ENCODE data around the gene MYO10. TPM values are rescaled to one million over a fixed set of nuclear protein-coding genes. Genes with fewer than 3 reads are reported as not detected.

The MYO10 gene
- total RNA-seq, 1 donor from 2014 or later: 80.2 TPM

GRCh38 chr5:16902846-16903245, 33.2 kb downstream of the MYO10 start:
- Histone ChIP-seq H3K4me1 (ENCODE audit: insufficient read depth, low read length) (peaks cover 1% of the 10 kb centered on the region), H3K4me3 (ENCODE audit: insufficient read depth, low read depth, low read length) (no peak overlapping the region), H3K27me3 (ENCODE audit: insufficient read depth, low read length) (no peaks in the 10 kb centered on the region), H3K36me3 (ENCODE audit: insufficient read depth, low read length) (peaks cover 3% of the 10 kb centered on the region), H3K27ac (ENCODE audit: low read depth, low read length) (no peak overlapping the region), H2AFZ (ENCODE audit: low read depth, low read length) (no peak overlapping the region), H3K9me3 (ENCODE audit: insufficient read depth, low read depth, low read length) (no peaks in the 10 kb centered on the region), H3K4me2 (ENCODE audit: low read length) (no peak overlapping the region), H3K9ac (ENCODE audit: low read length) (no peak overlapping the region), H3K79me2 (ENCODE audit: insufficient read depth, low read length) (peaks cover 98% of the 10 kb centered on the region), H4K20me1 (ENCODE audit: insufficient read depth, low read length) (peaks cover 91% of the 10 kb centered on the region)
- H3K9me3 Mint-ChIP-seq (ENCODE audit: unreplicated experiment): no peaks in the 10 kb centered on the region
- no peak overlapping the region for H3K4me3 Mint-ChIP-seq (ENCODE audit: unreplicated experiment)
- H3K4me1 Mint-ChIP-seq (ENCODE audit: low read depth, unreplicated experiment): peaks cover 3% of the 10 kb centered on the region
- TF ChIP-seq CTCF (IDR thresholded peaks at IDR 0.05; ENCODE audit: insufficient read depth, low read depth, low read length) (no peak), EZH2 (IDR thresholded peaks at IDR 0.05; ENCODE audit: insufficient read depth, low read length) (no peak)
- FAIRE-seq (no peak), DNase-seq (ENCODE audit: low read depth) (peak; percentile 25)
- H3K27ac Mint-ChIP-seq (ENCODE audit: unreplicated experiment): no peak overlapping the region
- H3K27me3 Mint-ChIP-seq (ENCODE audit: low read depth, unreplicated experiment): no peaks in the 10 kb centered on the region
- H3K36me3 Mint-ChIP-seq (ENCODE audit: low read depth, unreplicated experiment): peaks cover 4% of the 10 kb centered on the region

GRCh38 chr5:16901021-16901644, 35.0 kb downstream of the MYO10 start:
- Histone ChIP-seq H3K9me3 (ENCODE audit: insufficient read depth, low read depth, low read length) (no peaks in the 10 kb centered on the region), H3K4me1 (ENCODE audit: insufficient read depth, low read length) (peaks cover 16% of the 10 kb centered on the region), H3K27me3 (ENCODE audit: insufficient read depth, low read length) (no peaks in the 10 kb centered on the region), H3K4me3 (ENCODE audit: insufficient read depth, low read depth, low read length) (no peak overlapping the region), H3K36me3 (ENCODE audit: insufficient read depth, low read length) (peaks cover 3% of the 10 kb centered on the region), H3K79me2 (ENCODE audit: insufficient read depth, low read length) (peaks cover 98% of the 10 kb centered on the region), H3K27ac (ENCODE audit: low read depth, low read length) (no peak overlapping the region), H3K9ac (ENCODE audit: low read length) (no peak overlapping the region), H4K20me1 (ENCODE audit: insufficient read depth, low read length) (peaks cover 91% of the 10 kb centered on the region), H3K4me2 (ENCODE audit: low read length) (no peak overlapping the region), H2AFZ (ENCODE audit: low read depth, low read length) (no peak overlapping the region)
- TF ChIP-seq EZH2 (IDR thresholded peaks at IDR 0.05; ENCODE audit: insufficient read depth, low read length) (no peak), CTCF (IDR thresholded peaks at IDR 0.05; ENCODE audit: insufficient read depth, low read depth, low read length) (no peak)
- Mint-ChIP-seq H3K36me3 (ENCODE audit: low read depth, unreplicated experiment) (peaks cover 4% of the 10 kb centered on the region), H3K27ac (ENCODE audit: unreplicated experiment) (peak overlapping the region; percentile 20), H3K27me3 (ENCODE audit: low read depth, unreplicated experiment) (no peaks in the 10 kb centered on the region), H3K4me3 (ENCODE audit: unreplicated experiment) (no peak overlapping the region), H3K9me3 (ENCODE audit: unreplicated experiment) (no peaks in the 10 kb centered on the region), H3K4me1 (ENCODE audit: low read depth, unreplicated experiment) (peaks cover 16% of the 10 kb centered on the region)
- FAIRE-seq: no peak
- DNase-seq (ENCODE audit: low read depth): no peak

- H4K20me1 ChIP-seq (ENCODE audit: insufficient read depth, low read length): peaks cover 91% of the 10 kb centered on the region
- no peaks in the 10 kb centered on the region for H3K9me3 Mint-ChIP-seq (ENCODE audit: unreplicated experiment)
- H3K27me3 ChIP-seq (ENCODE audit: insufficient read depth, low read length): no peaks in the 10 kb centered on the region
- H3K4me3 Mint-ChIP-seq (ENCODE audit: unreplicated experiment): no peak overlapping the region
- no peak for FAIRE-seq
- H2AFZ ChIP-seq (ENCODE audit: low read depth, low read length): no peak overlapping the region
- peaks cover 97% of the 10 kb centered on the region for H3K79me2 ChIP-seq (ENCODE audit: insufficient read depth, low read length)
- H3K4me2 ChIP-seq (ENCODE audit: low read length): no peak overlapping the region
- no peak for TF ChIP-seq EZH2 (IDR thresholded peaks at IDR 0.05; ENCODE audit: insufficient read depth, low read length)
- TF ChIP-seq CTCF (IDR thresholded peaks at IDR 0.05; ENCODE audit: insufficient read depth, low read depth, low read length): no peak
- no peaks in the 10 kb centered on the region for H3K27me3 Mint-ChIP-seq (ENCODE audit: low read depth, unreplicated experiment)
- no peak overlapping the region for H3K27ac ChIP-seq (ENCODE audit: low read depth, low read length)
- peaks cover 4% of the 10 kb centered on the region for H3K36me3 Mint-ChIP-seq (ENCODE audit: low read depth, unreplicated experiment)
- no peak overlapping the region for H3K27ac Mint-ChIP-seq (ENCODE audit: unreplicated experiment)
- H3K9me3 ChIP-seq (ENCODE audit: insufficient read depth, low read depth, low read length): no peaks in the 10 kb centered on the region
- H3K36me3 ChIP-seq (ENCODE audit: insufficient read depth, low read length): peaks cover 3% of the 10 kb centered on the region
- no peak overlapping the region for H3K4me3 ChIP-seq (ENCODE audit: insufficient read depth, low read depth, low read length)
- H3K4me1 Mint-ChIP-seq (ENCODE audit: low read depth, unreplicated experiment): peaks cover 32% of the 10 kb centered on the region
- no peak for DNase-seq (ENCODE audit: low read depth)
- H3K4me1 ChIP-seq (ENCODE audit: insufficient read depth, low read length): peaks cover 33% of the 10 kb centered on the region
- H3K9ac ChIP-seq (ENCODE audit: low read length): no peak overlapping the region
These were observed 36.9 kb downstream of the MYO10 start for GRCh38 chr5:16899171-16899570.
